Adipose tissue (tissue), 3 donors: Measurements from ENCODE around the gene FUBP3. TPM values are rescaled to one million over a fixed set of nuclear protein-coding genes. Genes with fewer than 3 reads are reported as not detected.
"Not testable (repeated sequence)": the region's sequence is repeated elsewhere in the genome, so short reads cannot be mapped to it uniquely, and the experiment has no call there.

ENCODE experiments used
- H3K27ac ChIP-seq: one replicate; pipeline ENCODE4 v1.5.1; 2013; ENCODE audit warnings: low read depth, low read length
- WGBS, 3 donors: extraction: QIAGEN DNeasy Blood & Tissue Kit; methylation state at CpG; one replicate each; pipeline ENCODE4 v1.1.7; 2013; 5-methylcytosine and 5-hydroxymethylcytosine counted together
- polyA plus RNA-seq, 3 donors: library from polyadenylated mRNA; stranded (reverse); fragments of 200-250 nt; gene quantifications; one replicate each; pipeline ENCODE4 v1.2.3, GENCODE V29; 2013
- donor health status: healthy with polysubstance abuse.
- donor health status: Bipolar disorder and iron deficiency.
- donor health status: healthy.

FUBP3 gene
- polyA plus RNA-seq, 3 donors = 13.3 to 27.9 (median 23.1) TPM

DNA sequence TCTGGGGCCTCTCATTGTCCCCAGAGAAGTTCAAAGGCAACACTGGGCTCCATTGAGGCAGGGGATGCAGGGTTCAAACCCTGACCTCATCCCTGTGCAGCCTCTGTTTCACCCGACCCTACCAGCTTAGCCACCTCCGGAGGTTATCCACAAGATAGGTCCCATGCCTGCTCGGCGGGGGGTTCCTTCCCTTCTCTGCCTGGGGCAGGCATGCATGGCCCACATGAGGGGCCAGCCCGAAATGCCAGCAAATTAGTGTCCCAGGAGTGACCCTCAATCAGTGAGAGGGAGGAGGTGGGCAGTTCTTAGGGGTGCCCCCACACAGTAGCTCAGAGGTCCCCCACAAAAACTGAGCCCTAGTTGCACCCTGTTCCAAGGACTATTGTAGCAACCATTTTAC lies 24.8 kb upstream of the FUBP3 start:
- no peak overlapping the region for H3K27ac ChIP-seq
- WGBS, 3 donors = 73 to 88% (median 81%) methylated on average over 5 of the region's 5 CpGs

DNA sequence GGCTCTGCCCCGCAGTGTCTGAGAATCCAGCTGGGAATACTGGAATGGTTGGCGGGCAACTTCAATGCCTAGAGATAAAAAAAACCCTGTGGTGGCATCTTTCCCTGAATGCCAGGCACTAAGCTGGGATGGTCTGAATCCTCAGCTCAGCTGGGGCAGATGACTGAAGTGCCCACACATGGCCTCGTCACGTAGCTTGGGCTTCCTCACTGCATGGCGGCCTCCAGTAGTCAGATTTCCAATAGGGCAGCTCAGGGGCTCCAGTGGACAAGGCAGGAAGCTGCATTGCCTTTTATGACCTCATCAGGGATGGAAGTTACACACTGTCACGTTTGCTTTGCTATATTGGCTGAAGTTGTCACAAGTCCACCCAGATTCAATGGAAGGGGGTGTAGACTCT lies 24.3 kb upstream of the FUBP3 start:
- H3K27ac ChIP-seq = no peak overlapping the region
- 79 to 86% (median 84%) methylated on average over 6 of the region's 6 CpGs for WGBS, 3 donors

DNA sequence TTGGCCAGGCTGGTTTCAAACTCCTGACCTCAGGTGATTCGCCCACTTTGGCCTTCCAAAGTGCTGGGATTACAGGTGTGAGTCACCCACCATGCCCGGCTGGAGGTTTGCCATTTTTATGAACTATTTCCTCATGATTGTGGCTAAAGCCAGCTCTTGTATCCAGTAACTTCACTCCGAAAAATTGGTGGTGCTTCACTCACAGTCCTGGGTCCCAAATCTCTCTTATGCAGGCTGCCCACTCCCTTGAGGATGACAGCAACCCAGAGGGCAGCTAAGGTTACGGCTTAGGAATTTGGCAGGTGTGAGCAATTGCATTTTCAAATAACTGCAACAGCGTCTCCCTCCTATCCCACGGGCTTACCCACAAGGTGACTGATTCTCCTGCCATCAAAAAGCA lies 23.4 kb upstream of the FUBP3 start:
- no peak overlapping the region for H3K27ac ChIP-seq
- 46 to 61% (median 54%) methylated on average over 6 of the region's 6 CpGs for WGBS, 3 donors

DNA sequence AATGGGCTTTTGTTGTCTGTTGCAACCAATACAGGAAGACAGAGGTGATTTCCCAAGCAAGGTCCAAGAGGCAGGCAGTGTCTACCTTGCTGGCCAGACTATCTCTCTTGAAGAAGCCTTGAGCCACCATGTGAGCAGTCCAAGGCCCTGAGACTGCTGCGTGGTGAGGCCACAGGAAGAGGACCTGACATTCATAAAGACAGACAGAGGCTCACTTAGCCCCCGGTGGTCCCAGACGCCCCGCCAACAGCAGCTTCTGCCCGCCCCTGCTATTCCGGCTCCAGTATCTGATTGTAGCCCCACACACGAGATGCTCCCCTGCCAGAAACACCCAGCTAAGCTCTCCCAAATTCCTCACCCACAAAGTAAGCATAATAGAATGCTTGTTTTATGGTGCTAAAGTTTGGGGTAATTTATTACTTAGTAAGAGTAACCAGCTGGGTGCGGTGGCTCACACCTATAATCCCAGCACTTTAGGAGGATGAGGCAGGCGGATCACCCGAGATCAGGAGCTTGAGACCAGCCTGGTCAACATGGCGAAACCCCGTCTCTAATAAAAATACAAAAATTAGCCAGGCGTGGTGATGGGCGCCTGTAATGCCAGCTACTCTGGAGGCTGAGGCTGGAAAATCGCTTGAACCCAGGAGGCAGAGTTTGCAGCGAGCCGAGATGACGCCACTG lies 22.8 kb upstream of the FUBP3 start:
- no peak overlapping the region for H3K27ac ChIP-seq
- WGBS, 3 donors = 69 to 79% (median 73%) methylated on average over 18 of the region's 18 CpGs

DNA sequence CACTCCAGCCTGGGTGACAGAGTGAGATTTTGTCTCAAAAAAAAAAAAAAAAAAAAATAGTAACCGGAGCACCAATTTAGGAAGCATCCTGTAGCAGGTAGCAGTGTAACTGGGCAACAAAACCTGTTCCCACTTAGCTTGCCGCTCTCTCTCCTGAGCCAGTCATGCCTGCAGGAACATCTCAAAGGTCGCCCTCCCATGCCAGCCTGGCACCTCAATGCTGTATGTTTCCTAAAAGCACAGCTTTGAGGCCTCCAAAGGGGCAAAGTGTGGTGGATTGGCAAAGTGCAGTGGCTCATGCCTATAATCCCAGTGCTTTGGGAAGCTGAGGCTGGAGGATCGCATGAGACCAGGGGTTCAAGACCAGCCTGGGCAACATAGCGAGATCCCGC lies 22.3 kb upstream of the FUBP3 start:
- 91 to 97% (median 93%) methylated on average over 6 of the region's 6 CpGs for WGBS, 3 donors
- H3K27ac ChIP-seq = no peak overlapping the region

DNA sequence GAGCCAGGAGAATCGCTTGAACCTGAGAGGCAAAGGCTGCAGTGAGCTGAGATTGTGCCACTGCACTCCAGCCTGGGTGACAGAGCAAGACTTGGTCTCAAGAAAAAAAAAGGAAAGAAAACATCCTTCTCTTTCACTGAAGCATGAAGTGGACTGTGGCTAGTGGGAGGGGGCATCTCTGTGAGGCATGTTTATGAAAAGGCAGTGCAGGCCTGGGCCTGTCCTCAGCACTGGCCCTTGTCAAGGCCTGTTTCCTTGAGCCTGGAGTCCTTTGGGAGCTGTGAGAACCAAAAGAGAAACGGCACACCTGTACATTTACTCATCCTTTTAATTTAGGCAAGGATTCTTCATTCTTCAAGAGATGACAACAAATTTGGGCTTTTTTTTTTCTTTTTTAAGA lies 18.3 kb upstream of the FUBP3 start:
- 73 to 80% (median 78%) methylated on average over 2 of the region's 2 CpGs for WGBS, 3 donors
- H3K27ac ChIP-seq = no peak overlapping the region

DNA sequence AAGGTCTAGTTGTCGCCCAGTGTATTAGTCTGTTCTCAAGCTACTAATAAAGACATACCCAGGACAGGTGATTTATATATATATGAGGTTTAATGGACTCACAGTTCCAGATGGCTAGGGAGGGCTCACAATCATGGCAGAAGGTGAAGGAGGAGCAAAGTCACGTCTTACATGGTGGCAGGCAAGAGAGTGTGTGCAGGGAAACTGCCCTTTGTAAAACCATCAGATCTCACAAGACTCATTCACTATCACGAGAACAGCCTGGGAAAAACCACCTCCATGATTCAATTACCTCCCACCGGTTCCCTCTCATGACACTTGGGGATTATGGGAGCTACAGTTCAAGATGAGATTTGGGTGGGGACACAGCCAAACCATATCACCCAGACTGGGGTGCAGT lies 16.9 kb upstream of the FUBP3 start:
- 84 to 88% (median 86%) methylated on average over 4 of the region's 4 CpGs for WGBS, 3 donors
- H3K27ac ChIP-seq = not testable (repeated sequence)

DNA sequence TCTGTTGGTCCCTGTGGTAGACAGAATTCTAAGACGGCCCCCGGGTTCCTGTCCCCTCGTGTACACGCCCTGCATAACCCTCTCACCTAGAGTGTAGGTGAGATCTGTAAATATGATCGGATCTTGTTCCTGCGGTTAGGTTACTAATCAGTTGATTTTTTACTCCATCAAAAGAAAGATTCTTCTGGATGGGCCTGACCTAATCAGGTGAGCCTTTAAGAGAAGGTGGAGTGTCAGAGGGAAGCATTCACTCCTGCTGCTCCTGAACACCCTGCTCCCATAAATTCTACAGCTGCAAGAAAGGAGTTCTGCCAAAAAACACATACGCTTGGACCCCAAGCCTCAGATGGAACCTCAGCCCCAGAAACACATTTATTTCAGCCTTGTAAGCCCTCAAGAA lies 15.6 kb upstream of the FUBP3 start:
- WGBS, 3 donors = 85 to 90% (median 90%) methylated on average over 7 of the region's 7 CpGs
- H3K27ac ChIP-seq = no peak overlapping the region

DNA sequence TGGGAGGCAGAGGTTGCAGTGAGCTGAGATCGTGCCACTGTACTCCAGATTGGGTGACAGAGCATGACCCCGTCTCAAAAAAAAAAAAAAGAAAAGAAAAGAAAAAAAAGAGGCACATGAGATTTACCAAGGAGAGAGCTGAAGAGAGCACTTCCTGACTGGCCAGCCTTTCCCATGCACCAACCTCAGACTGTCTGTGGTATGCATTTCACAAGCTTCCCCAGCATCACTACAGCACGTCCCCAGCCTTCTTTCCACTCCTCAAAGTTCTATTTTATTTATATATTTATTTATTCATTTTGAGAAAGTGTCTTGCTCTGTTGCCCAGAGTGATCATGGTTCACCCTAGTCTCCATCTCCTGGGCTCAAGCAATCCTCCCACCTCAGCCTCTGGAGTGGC lies 13.6 kb upstream of the FUBP3 start:
- WGBS, 3 donors = 63 to 76% (median 65%) methylated on average over 3 of the region's 3 CpGs

DNA sequence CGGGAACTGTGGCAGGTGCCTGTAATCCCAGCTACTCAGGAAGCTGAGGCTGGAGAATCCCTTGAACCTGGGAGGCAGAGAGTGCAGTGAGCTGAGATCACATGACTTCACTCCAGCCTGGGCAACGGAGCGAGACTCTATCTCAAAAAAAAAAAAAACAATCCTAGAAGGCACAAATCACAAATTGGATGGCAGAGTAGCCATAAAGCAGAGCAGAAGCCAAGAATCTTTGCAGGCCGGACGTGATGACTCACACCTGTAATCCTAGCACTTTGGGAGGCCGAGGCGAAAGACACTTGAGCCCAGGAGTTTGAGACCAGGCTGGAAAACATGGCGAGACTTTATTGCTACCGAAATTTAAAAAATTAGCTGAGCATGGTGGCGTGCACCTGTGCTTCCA lies 9.2 kb upstream of the FUBP3 start:
- H3K27ac ChIP-seq = no peak overlapping the region
- 79 to 86% (median 83%) methylated on average over 10 of the region's 10 CpGs for WGBS, 3 donors

More for the DNA sequence above, 13.6 kb upstream of the FUBP3 start:
- H3K27ac ChIP-seq = no peak overlapping the region

DNA sequence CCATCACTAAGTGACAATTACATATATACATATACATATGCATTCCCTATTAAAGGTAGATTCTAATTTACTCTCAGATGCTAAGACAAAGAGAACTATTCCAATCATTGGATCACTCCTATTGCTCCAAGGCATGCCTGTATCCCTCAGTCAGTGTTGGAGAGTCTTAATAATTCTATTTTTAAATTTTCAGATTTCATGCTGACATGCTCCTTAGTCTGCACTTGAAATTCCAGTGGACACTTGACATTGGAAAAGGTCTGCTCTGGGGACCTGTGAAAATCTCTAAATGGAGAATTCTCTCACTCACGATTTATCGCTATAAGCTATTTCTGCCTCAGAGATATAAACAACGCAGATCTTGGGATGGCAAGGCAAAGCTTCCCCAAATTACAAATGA lies 3.9 kb upstream of the FUBP3 start:
- no peak overlapping the region for H3K27ac ChIP-seq
- WGBS, 3 donors = 81 to 87% (median 83%) methylated on average over 3 of the region's 3 CpGs

DNA sequence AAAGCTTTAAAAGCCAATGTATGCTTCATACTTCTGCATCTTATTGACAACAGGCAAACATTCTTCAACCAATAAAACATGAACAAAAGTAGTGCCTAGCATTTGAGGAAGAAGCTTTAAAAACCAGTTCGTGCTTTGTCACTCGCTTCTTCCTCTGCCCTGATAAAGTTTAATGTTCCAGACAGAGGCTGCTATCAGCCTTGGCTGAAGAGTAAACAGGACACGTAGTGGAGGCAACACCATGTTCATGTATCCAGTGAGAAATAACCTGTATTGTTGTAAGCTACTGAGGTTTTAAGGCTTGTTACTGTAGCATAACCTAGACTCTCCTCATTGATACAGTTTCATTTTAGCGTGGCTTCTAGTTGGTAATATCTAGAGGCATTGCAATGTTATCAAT lies 3.2 kb upstream of the FUBP3 start:
- no peak overlapping the region for H3K27ac ChIP-seq
- 25 to 61% (median 53%) methylated on average over 4 of the region's 4 CpGs for WGBS, 3 donors

DNA sequence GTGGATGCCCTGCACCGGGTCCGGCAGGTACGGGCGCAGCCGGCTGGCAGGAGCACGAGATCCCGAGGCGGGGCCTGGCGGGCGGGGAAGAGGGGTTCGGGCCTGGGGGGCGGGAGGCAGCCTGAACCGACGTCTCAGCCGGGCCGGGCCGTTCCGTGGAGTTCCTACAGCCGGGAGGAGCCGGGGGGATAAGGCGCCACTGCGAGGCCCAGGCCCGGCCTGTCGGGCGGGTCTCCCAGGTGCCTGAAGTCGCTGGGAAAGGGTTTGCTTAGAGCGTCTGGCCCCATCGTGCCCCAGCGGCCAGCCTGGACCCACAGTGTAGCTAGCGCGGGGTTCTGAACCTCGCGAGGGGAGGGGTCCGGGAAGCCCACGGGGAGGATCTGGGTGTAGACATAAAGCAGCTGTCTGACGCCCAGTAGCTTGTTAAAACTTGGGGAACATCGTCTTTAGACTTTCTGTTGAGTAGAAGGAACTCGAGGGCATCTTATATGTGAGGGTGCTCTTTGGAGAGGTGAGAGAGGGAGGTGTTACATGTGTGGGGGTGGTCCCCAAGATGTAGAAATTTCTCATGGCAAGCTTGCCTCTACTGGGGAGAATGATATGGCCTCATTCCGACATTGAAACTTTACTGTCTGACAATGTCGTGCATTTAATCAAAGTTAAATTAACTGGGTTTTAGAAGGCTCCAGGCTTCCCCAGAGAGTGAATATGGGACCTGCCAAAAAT lies 524 bp downstream of the FUBP3 start:
- WGBS, 3 donors = 1 to 3% (median 3%) methylated on average over 25 to 40 of the region's 40 CpGs
- H3K27ac ChIP-seq = no peak overlapping the region

DNA sequence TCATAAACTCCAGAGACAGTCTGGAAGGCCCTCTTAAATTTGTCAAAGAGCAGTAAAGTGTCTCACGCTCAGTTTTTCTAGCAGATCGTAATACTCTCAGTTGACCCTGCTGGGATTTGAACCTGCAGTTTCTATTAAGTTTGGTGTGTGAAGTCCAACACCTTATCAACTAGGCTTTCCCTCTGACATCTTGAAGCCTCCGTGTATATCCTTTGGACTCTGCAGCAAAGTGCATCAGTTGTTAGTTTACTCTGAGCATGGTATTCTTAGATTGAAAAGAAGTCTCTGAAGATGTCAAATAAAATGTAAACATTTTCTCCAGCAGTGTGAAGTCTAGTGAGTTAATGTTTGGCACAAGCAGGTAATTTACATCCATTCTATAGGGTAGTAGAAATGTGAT lies 2.4 kb downstream of the FUBP3 start:
- 74 to 86% (median 78%) methylated on average over 3 of the region's 3 CpGs for whole genome bisulfite sequencing, 3 donors
- H3K27ac ChIP-seq = no peak overlapping the region

DNA sequence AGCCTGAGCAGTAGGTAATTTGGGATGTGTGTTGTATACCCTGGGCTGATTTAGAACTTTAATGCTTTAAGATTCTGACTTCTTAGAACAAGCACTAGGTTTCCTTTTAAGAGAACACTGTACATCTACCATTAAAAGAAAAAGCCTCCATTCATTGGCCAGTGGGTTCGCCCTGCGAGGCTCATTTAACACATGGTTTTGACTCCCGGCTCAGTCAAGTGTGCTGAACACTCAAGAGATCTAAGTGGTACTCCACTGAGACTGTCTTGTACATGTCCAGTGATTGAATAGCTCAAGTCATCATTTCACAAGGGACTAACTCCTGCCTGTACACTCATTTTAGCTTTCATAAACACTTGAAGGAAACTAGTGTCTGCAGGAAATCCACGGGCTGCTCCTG lies 3.9 kb downstream of the FUBP3 start:
- H3K27ac ChIP-seq = no peak overlapping the region
- 92 to 94% (median 92%) methylated on average over 4 of the region's 4 CpGs for WGBS, 3 donors

DNA sequence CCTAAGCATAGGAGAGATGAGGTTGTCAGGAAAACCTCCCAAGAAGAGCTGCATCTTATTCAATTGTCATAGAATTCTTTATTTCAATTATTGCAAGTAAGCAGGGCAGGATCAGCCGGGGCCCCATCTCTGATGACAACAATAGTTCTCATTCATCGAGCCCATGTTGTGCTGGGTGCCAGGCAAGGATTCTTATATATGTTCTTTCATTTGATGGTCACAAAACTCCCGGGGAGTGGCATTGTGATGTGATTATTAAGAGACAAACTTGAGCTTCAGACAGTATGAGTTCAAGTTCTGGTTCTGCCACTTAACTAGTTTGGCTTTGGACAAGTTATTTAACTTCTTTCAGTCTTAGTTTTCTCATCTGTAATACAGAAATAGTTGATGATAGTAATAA lies 8.5 kb downstream of the FUBP3 start:
- 78 to 91% (median 85%) methylated on average over 3 of the region's 3 CpGs for WGBS, 3 donors
- H3K27ac ChIP-seq = no peak overlapping the region

DNA sequence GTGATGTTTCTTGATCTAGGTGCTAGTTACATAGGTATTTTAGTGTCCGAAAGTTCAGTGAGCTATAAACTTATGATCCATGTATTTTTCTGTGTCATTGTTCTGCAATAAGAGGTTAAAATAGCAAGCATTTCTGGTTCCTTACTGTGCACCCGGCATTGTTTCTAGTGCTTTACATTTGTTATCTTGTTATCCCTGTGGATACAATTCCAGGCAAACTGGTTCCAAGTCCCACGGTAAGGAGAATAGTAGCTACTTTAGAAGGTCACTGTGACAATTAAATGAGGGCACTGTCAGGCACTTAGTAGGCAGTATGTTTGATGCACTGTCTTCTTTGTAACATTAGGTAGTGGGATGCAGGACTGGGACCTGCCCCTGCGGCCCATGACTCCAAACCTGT lies 9.0 kb downstream of the FUBP3 start:
- WGBS, 3 donors = 54 to 83% (median 77%) methylated on average over 4 of the region's 4 CpGs
- H3K27ac ChIP-seq = no peak overlapping the region

DNA sequence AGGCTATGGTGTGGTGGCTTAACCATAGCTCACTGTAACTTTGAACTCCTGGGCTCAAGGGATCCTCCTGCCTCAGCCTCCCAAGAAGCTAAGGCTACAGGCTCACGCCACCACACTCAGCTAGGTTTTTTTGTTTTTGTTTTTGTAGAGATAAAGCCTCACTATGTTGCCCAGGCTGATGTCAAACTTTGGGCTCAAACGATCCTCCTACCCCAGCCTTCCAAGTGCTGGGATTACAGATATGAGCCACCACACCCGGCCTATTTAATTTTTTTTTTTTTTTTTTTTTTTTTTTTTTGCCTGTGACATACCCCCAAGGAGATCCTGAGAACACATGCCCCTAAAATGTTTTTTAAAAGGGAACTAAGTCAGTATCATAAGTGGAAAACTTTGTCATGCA lies 10.4 kb downstream of the FUBP3 start:
- H3K27ac ChIP-seq = no peak overlapping the region
- WGBS, 3 donors = 67 to 86% (median 81%) methylated on average over 3 of the region's 3 CpGs

DNA sequence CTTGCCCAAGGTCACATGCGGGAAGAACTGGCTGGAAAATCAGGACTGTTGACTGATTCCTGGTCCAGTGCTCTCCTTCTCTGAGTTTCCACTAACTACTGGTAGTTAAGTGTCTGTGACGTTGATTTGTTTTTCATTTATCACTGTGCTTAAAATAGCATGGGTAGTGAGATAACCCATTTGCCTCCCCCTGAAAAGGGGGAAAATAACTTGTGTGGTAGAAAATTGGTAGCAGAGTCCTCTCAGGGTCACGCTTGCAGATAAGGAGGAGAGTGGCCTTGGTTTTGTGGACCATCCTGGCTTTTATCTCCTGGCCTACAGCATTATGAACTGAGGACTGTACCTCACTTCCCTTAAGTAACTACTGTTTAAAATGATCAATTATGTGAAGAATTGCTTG lies 10.9 kb downstream of the FUBP3 start:
- 39 to 91% (median 88%) methylated on average over 3 of the region's 3 CpGs for WGBS, 3 donors
- no peak overlapping the region for H3K27ac ChIP-seq

DNA sequence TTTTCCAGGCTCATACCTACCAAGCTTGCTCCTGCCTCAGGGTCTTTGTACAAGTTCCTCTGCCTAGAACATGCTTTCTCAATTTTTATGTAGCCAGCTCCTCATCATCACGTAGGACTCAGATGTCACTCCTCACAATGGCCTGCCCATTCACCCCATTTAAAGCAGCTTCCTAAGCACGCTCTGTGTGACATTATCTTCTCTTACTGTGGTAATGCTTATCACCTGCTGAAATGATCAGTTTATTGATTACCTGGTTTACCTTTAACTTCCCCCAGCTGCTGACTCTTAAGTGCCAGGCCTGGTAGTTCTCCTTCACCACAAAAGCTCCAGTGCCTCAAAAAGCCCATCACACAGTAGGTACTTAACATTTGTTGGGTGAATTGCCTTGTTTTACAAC lies 13.6 kb downstream of the FUBP3 start:
- 46 to 96% (median 92%) methylated on average over 2 of the region's 2 CpGs for WGBS, 3 donors
- no peak overlapping the region for H3K27ac ChIP-seq
